Mammary epithelial cell (primary cell): Measurements from ENCODE around the gene PALD1.

Source experiments
- EZH2 ChIP-seq: IDR thresholded peaks from 2 replicates; pipeline ENCODE4 v1.6.1; 2012; ENCODE audit warnings: low read length, inconsistent platforms, borderline replicate concordance
- TF ChIP-seq, protein P1 (sequence below), 2 donors: IDR thresholded peaks in 1 of 2; conservative IDR thresholded peaks in 1 of 2; 2 replicates each; pipeline ENCODE4 v1.5.1; 2011 to 2012; ENCODE audit warnings: inconsistent platforms in 2 of 2, low read length in 2 of 2, mild to moderate bottlenecking in 2 of 2, control low read depth in 1 of 2, low read depth in 1 of 2; ENCODE audit not compliant: insufficient read depth in 1 of 2; ENCODE audit errors: extremely low read depth in 1 of 2

DNA sequence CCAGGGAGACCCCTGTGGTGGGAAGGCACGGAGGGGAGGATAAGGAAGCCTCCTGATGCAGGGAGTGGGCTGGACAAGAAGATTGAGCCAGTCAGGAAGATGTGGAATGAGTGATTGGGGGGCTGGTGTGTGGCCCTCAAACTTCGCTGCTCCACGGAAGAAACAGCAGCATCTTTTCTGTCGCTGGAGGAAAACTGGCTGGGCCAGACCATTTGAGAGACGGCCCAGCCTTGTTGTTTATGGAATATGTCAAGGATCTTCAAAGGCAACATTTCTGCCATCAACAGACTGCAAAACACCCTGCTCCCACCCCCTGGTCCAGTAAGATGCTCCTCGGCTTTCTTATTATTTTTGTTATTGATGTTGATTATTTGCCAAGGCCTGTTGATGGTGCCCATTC lies 29.4 kb downstream of the PALD1 start:
- TF ChIP-seq, protein P1, sequence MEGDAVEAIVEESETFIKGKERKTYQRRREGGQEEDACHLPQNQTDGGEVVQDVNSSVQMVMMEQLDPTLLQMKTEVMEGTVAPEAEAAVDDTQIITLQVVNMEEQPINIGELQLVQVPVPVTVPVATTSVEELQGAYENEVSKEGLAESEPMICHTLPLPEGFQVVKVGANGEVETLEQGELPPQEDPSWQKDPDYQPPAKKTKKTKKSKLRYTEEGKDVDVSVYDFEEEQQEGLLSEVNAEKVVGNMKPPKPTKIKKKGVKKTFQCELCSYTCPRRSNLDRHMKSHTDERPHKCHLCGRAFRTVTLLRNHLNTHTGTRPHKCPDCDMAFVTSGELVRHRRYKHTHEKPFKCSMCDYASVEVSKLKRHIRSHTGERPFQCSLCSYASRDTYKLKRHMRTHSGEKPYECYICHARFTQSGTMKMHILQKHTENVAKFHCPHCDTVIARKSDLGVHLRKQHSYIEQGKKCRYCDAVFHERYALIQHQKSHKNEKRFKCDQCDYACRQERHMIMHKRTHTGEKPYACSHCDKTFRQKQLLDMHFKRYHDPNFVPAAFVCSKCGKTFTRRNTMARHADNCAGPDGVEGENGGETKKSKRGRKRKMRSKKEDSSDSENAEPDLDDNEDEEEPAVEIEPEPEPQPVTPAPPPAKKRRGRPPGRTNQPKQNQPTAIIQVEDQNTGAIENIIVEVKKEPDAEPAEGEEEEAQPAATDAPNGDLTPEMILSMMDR (conservative IDR thresholded peaks at IDR 0.05 in 1 of 2, IDR thresholded peaks at IDR 0.05 in 1 of 2; ENCODE audit: extremely low read depth in 1 of 2, insufficient read depth in 1 of 2, low read depth in 1 of 2, low read length in 2 of 2): no peak
- TF ChIP-seq EZH2: no peak
